Testis (tissue), 3 donors: Measurements from ENCODE around the gene KLF7. TPM values are rescaled to one million over a fixed set of nuclear protein-coding genes. Genes with fewer than 3 reads are reported as not detected.

ENCODE experiments used
- DNase-seq: peaks from one replicate; pipeline ENCODE4 v3.0.0-alpha.2; 2019
- H3K27ac ChIP-seq, 2 donors: fragments of 200-600 bp; sonication (generic); one replicate each; pipeline ENCODE4 v1.5.1; 2019
- H3K27me3 ChIP-seq: fragments of 200-600 bp; sonication (generic); one replicate; pipeline ENCODE4 v1.5.1; 2019
- H3K36me3 ChIP-seq: fragments of 200-600 bp; sonication (generic); one replicate; pipeline ENCODE4 v1.5.1; 2017; ENCODE audit warnings: low read depth; ENCODE audit errors: missing control alignments
- H3K4me1 ChIP-seq: fragments of 200-600 bp; sonication (generic); one replicate; pipeline ENCODE4 v1.5.1; 2019
- H3K4me3 ChIP-seq, 2 donors: fragments of 200-600 bp; sonication (generic); one replicate each; pipeline ENCODE4 v1.5.1; 2017 to 2019
- H3K9me3 ChIP-seq: fragments of 200-600 bp; sonication (generic); one replicate; pipeline ENCODE4 v1.5.1; 2017
- POLR2A ChIP-seq: fragments of 450-650 bp; IDR thresholded peaks from one replicate; pipeline ENCODE4 v1.6.1; 2017; ENCODE audit warnings: antibody characterized with exemption, mild to moderate bottlenecking, moderate library complexity
- WGBS, 2 donors: methylation state at CpG; one replicate each; pipeline ENCODE4 v1.1.5; 2018; 5-methylcytosine and 5-hydroxymethylcytosine counted together
- intact Hi-C: fragments of 100-400 bp; cut with DNase I; formaldehyde crosslinking; loops from one replicate; pipeline ENCODE4 v1.15.1; 2023; ENCODE audit warnings: low total_unique reads
- polyA plus RNA-seq: library from polyadenylated mRNA; stranded (reverse); fragments of 350-450 nt; fragmentation: Illumina TruSeq; extraction: RNeasy Lipid Tissue Mini Kit (QIAGEN cat#74804); gene quantifications from one replicate; pipeline ENCODE4 v1.2.3, GENCODE V29; 2014; ENCODE audit warnings: low read depth, low replicate concordance; ENCODE audit not compliant: insufficient read depth
- total RNA-seq, 2 donors: library from RNA; depleted of rRNA; stranded (reverse); fragments of >200 nt; gene quantifications; one replicate each; pipeline ENCODE4 v1.2.3, GENCODE V29; 2016
- TF ChIP-seq, protein P1 (sequence below), 3 experiments: fragments of 450-650 bp in 2 of 3; fragments of 200-600 bp in 1 of 3; sonication (generic) in 1 of 3; IDR thresholded peaks; one replicate each; pipeline ENCODE4 v1.5.1; 2016 to 2019; ENCODE audit warnings: antibody characterized with exemption in 3 of 3, mild to moderate bottlenecking in 2 of 3, moderate library complexity in 1 of 3

Gene KLF7
- total and polyA plus RNA-seq, 3 donors from 2014 or later: 15.1 to 23.2 (median 21.1) TPM

GRCh38 chr2:207144173-207144785, 21.5 kb downstream of the KLF7 start:
- WGBS, 2 donors: 89 to 93% methylated on average over 3 of the region's 3 CpGs
- TF ChIP-seq, protein P1, sequence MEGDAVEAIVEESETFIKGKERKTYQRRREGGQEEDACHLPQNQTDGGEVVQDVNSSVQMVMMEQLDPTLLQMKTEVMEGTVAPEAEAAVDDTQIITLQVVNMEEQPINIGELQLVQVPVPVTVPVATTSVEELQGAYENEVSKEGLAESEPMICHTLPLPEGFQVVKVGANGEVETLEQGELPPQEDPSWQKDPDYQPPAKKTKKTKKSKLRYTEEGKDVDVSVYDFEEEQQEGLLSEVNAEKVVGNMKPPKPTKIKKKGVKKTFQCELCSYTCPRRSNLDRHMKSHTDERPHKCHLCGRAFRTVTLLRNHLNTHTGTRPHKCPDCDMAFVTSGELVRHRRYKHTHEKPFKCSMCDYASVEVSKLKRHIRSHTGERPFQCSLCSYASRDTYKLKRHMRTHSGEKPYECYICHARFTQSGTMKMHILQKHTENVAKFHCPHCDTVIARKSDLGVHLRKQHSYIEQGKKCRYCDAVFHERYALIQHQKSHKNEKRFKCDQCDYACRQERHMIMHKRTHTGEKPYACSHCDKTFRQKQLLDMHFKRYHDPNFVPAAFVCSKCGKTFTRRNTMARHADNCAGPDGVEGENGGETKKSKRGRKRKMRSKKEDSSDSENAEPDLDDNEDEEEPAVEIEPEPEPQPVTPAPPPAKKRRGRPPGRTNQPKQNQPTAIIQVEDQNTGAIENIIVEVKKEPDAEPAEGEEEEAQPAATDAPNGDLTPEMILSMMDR (IDR thresholded peaks at IDR 0.05): no peak
- no peak for TF ChIP-seq POLR2A
- Histone ChIP-seq H3K4me1 (peaks cover 4% of the 10 kb centered on the region), H3K27me3 (no peaks in the 10 kb centered on the region), H3K9me3 (no peaks in the 10 kb centered on the region), H3K4me3 (no peak overlapping the region), H3K27ac (peak overlapping the region; percentile 70 to 78), H3K36me3 (no peaks in the 10 kb centered on the region)
- DNase-seq: no peak
- intact Hi-C loops: no loop called here

DNA sequence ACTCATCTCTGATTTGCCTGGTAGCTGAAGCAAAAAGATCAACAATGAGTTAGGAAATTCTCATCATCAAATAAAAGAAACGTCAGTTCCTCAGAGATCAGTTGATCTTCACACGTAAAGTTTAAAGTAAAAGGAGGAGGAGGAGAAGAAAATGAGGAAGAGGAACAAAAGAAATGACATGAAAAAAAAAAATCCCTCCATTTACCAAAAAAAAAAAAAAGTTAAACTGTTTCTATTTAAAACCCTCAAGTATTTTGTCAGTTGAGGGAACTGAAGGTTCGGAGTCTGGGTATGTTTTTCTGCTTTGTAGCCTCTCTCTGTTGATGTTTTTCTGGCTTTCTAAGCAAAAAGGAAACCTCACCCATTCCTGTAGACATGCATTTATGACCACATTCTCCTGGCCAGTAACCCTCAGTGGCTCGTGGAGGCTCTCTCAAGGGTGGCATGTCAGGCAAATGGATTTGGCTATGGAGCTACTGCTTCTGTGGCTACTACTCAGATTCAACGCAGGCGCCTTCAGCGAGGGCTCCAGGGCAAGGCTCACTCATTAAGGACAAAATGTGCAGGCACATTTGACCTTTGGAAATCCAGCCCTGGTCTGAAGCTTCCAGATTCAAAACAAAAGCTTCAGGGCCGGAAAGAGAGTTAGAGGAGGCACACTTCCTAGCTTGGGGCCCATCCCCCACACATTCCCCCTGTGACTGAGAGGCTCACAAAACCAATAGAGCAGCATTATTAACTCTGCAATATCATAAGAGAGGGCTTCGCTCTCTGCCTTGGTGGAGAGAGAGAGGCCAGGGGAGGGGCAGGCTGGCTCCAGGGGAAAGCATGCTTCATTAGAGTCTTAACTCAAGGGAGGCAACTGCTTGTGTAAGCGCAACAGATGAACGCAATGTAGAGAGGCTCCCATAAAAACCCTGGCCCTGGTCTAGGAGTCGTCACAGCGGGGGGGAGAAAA, 22.3 kb downstream of the KLF7 start:
- 43 to 53% methylated on average over 13 of the region's 13 CpGs for WGBS, 2 donors
- intact Hi-C loops: no loop called here
- TF ChIP-seq POLR2A: no peak
- TF ChIP-seq, protein P1 (IDR thresholded peaks at IDR 0.05): no peak
- Histone ChIP-seq H3K27ac (peak overlapping the region; percentile 70 to 78), H3K4me1 (peaks cover 4% of the 10 kb centered on the region), H3K36me3 (no peaks in the 10 kb centered on the region), H3K27me3 (no peaks in the 10 kb centered on the region), H3K4me3 (no peak overlapping the region), H3K9me3 (no peaks in the 10 kb centered on the region)
- peak; percentile 79 for DNase-seq

GRCh38 chr2:207142461-207142860, 23.3 kb downstream of the KLF7 start:
- TF ChIP-seq, protein P1 (IDR thresholded peaks at IDR 0.05): no peak
- TF ChIP-seq POLR2A: no peak
- Histone ChIP-seq H3K27ac (peak overlapping the region; percentile 70 to 78), H3K36me3 (no peaks in the 10 kb centered on the region), H3K9me3 (no peaks in the 10 kb centered on the region), H3K4me3 (no peak overlapping the region), H3K27me3 (no peaks in the 10 kb centered on the region), H3K4me1 (peaks cover 4% of the 10 kb centered on the region)
- 75 to 85% methylated on average over 3 of the region's 3 CpGs for WGBS, 2 donors
- no peak for DNase-seq
- intact Hi-C loops: no loop called here

GRCh38 chr2:207141386-207141785, 24.4 kb downstream of the KLF7 start:
- H3K4me3 ChIP-seq: no peak overlapping the region
- H3K27me3 ChIP-seq: no peaks in the 10 kb centered on the region
- no peaks in the 10 kb centered on the region for H3K36me3 ChIP-seq
- H3K4me1 ChIP-seq: peaks cover 4% of the 10 kb centered on the region
- TF ChIP-seq POLR2A: no peak
- TF ChIP-seq, protein P1 (IDR thresholded peaks at IDR 0.05): no peak
- no peaks in the 10 kb centered on the region for H3K9me3 ChIP-seq
- WGBS, 2 donors: 81 to 89% methylated on average over 2 of the region's 2 CpGs
- no peak for DNase-seq
- peak overlapping the region in 1 of 2 donors; percentile 78 for H3K27ac ChIP-seq
- intact Hi-C loops: no loop called here
